Neural cell (in vitro differentiated cells): ENCODE measurements around the gene RAD51B. TPM values are rescaled to one million over a fixed set of nuclear protein-coding genes. Genes with fewer than 3 reads are reported as not detected.

Experiments
- H2AFZ ChIP-seq: fragments of 200-600, 300-800 bp; sonication (generic), shearing (Covaris generic); 2 replicates; pipeline ENCODE4 v1.6.0; 2014; ENCODE audit warnings: low read depth, mild to moderate bottlenecking, antibody characterized with exemption, low read length, moderate library complexity
- H3F3A ChIP-seq: fragments of 200-600 bp; shearing (Covaris generic); 2 replicates; pipeline ENCODE4 v1.6.1; 2016; ENCODE audit warnings: mild to moderate bottlenecking, moderate library complexity, mixed read lengths, antibody characterized with exemption, low read length; ENCODE audit not compliant: insufficient read depth, poor library complexity, severe bottlenecking
- H3K27ac ChIP-seq: fragments of 200-600, 300-800 bp; sonication (generic), shearing (Covaris generic); 2 replicates; pipeline ENCODE4 v1.5.1; 2014; ENCODE audit warnings: mild to moderate bottlenecking, low read length, moderate library complexity
- H3K27me3 ChIP-seq: fragments of 300-800, 200-600 bp; sonication (generic), shearing (Covaris generic); 2 replicates; pipeline ENCODE4 v1.6.0; 2014; ENCODE audit warnings: mild to moderate bottlenecking, low read depth, low read length, moderate library complexity; ENCODE audit not compliant: insufficient read depth
- H3K36me3 ChIP-seq: fragments of 300-800, 200-600 bp; sonication (generic), shearing (Covaris generic); 2 replicates; pipeline ENCODE4 v1.5.1; 2014; ENCODE audit warnings: mild to moderate bottlenecking, antibody characterized with exemption, low read length, moderate library complexity; ENCODE audit not compliant: insufficient read depth
- H3K4me2 ChIP-seq: fragments of 300-800, 200-600 bp; sonication (generic), shearing (Covaris generic); 2 replicates; pipeline ENCODE4 v1.6.0; 2014; ENCODE audit warnings: mild to moderate bottlenecking, low read length
- H3K4me3 ChIP-seq: fragments of 300-800, 200-600 bp; sonication (generic), shearing (Covaris generic); 2 replicates; pipeline ENCODE4 v1.5.1; 2014; ENCODE audit warnings: mild to moderate bottlenecking, low read length, moderate library complexity
- H3K79me2 ChIP-seq: fragments of 200-600 bp; shearing (Covaris generic); replicated peaks from 2 replicates; pipeline ENCODE4 v1.6.0; 2014; ENCODE audit warnings: mild to moderate bottlenecking, low read length, moderate library complexity; ENCODE audit not compliant: insufficient read depth
- H3K9ac ChIP-seq: fragments of 300-800, 200-600 bp; sonication (generic), shearing (Covaris generic); 2 replicates; pipeline ENCODE4 v1.6.1; 2016; ENCODE audit warnings: mild to moderate bottlenecking, low read length, mixed read lengths
- H3K9me2 ChIP-seq: fragments of 200-600 bp; shearing (Covaris generic); 2 replicates; pipeline ENCODE4 v1.6.1; 2016; ENCODE audit warnings: mild to moderate bottlenecking, low read length, mixed read lengths; ENCODE audit not compliant: insufficient read depth
- H3K9me3 ChIP-seq: fragments of 200-600, 300-800 bp; sonication (generic), shearing (Covaris generic); 2 replicates; pipeline ENCODE4 v1.6.1; 2016; ENCODE audit warnings: mild to moderate bottlenecking, mixed run types, low read length, moderate library complexity, mixed read lengths
- H4K20me1 ChIP-seq: fragments of 200-600 bp; shearing (Covaris generic); 2 replicates; pipeline ENCODE4 v1.6.1; 2016; ENCODE audit warnings: mild to moderate bottlenecking, mixed run types; ENCODE audit not compliant: insufficient read depth
- EP300 ChIP-seq: fragments of 450-650 bp; conservative IDR thresholded peaks from 2 replicates; pipeline ENCODE4 v1.6.1; 2014; ENCODE audit warnings: antibody characterized with exemption, mild to moderate bottlenecking, moderate library complexity; ENCODE audit not compliant: poor library complexity, severe bottlenecking
- EZH2 ChIP-seq: fragments of 200-600, 300-800 bp; shearing (Covaris generic), sonication (generic); IDR thresholded peaks from 2 replicates; pipeline ENCODE4 v1.6.1; 2014; ENCODE audit warnings: antibody characterized with exemption, low read length, borderline replicate concordance, mild to moderate bottlenecking; ENCODE audit not compliant: insufficient read depth, poor library complexity, severe bottlenecking
- MXI1 ChIP-seq: fragments of 450-650 bp; conservative IDR thresholded peaks from 2 replicates; pipeline ENCODE4 v1.6.1; 2014; ENCODE audit warnings: antibody characterized with exemption, mild to moderate bottlenecking; ENCODE audit not compliant: poor library complexity, severe bottlenecking
- POLR2AphosphoS5 ChIP-seq: IDR thresholded peaks from 2 replicates; pipeline ENCODE4 v1.6.1; 2012
- RAD21 ChIP-seq: fragments of 450-650 bp; conservative IDR thresholded peaks from 2 replicates; pipeline ENCODE4 v1.6.1; 2014; ENCODE audit warnings: antibody characterized with exemption, mild to moderate bottlenecking, moderate library complexity
- SMC3 ChIP-seq: fragments of 450-650 bp; conservative IDR thresholded peaks from 2 replicates; pipeline ENCODE4 v1.6.1; 2014; ENCODE audit warnings: antibody characterized with exemption, mild to moderate bottlenecking, moderate library complexity; ENCODE audit not compliant: poor library complexity
- TAF1 ChIP-seq: IDR thresholded peaks from 2 replicates; pipeline ENCODE4 v1.6.1; 2012; ENCODE audit warnings: low read depth
- polyA plus RNA-seq: library from polyadenylated mRNA; depleted of rRNA; stranded (reverse); fragments of >200 nt; gene quantifications from 2 replicates; pipeline ENCODE4 v1.2.3, GENCODE V29; 2014
- TF ChIP-seq, protein P1 (sequence below): IDR thresholded peaks from 2 replicates; pipeline ENCODE4 v1.6.1; 2012; ENCODE audit warnings: borderline replicate concordance
- TF ChIP-seq, protein P2 (sequence below): fragments of 450-650 bp; IDR thresholded peaks from 2 replicates; pipeline ENCODE4 v1.5.1; 2014; ENCODE audit warnings: antibody characterized with exemption, mild to moderate bottlenecking, moderate library complexity; ENCODE audit not compliant: poor library complexity, severe bottlenecking

The RAD51B gene
- polyA plus RNA-seq, 1 donor from 2014 or later: 3.1 TPM

DNA sequence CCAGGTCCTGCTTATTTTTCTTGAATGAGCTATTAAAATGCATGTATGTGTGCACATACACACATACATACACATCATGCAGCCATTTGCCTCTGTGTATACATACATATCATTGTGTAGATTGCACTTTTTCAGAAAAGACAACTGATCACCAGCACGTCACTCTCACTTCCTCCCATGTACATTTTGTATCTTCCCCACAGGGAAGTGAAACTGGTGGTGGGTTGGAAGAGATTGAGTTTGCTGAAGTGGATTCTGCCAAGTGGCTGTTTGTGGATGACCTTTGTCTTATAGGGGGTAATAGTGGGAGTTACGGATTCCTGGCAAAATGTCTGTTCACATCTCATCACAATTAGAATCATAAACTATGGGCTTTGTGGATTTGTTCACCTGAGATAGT, 448.6 kb downstream of the RAD51B start:
- Histone ChIP-seq H3K27me3 (no peaks in the 10 kb centered on the region), H4K20me1 (no peaks in the 10 kb centered on the region), H3K4me3 (no peak overlapping the region), H3K79me2 (no peaks in the 10 kb centered on the region), H3K36me3 (no peaks in the 10 kb centered on the region), H2AFZ (no peak overlapping the region), H3K27ac (no peak overlapping the region), H3F3A (no peaks in the 10 kb centered on the region), H3K9ac (no peak overlapping the region), H3K9me3 (no peaks in the 10 kb centered on the region), H3K4me2 (no peak overlapping the region), H3K9me2 (no peaks in the 10 kb centered on the region)
- TF ChIP-seq TAF1 (no peak), EZH2 (no peak), POLR2AphosphoS5 (no peak), EP300 (no peak)
- TF ChIP-seq, protein P1, sequence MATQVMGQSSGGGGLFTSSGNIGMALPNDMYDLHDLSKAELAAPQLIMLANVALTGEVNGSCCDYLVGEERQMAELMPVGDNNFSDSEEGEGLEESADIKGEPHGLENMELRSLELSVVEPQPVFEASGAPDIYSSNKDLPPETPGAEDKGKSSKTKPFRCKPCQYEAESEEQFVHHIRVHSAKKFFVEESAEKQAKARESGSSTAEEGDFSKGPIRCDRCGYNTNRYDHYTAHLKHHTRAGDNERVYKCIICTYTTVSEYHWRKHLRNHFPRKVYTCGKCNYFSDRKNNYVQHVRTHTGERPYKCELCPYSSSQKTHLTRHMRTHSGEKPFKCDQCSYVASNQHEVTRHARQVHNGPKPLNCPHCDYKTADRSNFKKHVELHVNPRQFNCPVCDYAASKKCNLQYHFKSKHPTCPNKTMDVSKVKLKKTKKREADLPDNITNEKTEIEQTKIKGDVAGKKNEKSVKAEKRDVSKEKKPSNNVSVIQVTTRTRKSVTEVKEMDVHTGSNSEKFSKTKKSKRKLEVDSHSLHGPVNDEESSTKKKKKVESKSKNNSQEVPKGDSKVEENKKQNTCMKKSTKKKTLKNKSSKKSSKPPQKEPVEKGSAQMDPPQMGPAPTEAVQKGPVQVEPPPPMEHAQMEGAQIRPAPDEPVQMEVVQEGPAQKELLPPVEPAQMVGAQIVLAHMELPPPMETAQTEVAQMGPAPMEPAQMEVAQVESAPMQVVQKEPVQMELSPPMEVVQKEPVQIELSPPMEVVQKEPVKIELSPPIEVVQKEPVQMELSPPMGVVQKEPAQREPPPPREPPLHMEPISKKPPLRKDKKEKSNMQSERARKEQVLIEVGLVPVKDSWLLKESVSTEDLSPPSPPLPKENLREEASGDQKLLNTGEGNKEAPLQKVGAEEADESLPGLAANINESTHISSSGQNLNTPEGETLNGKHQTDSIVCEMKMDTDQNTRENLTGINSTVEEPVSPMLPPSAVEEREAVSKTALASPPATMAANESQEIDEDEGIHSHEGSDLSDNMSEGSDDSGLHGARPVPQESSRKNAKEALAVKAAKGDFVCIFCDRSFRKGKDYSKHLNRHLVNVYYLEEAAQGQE: no peak

DNA sequence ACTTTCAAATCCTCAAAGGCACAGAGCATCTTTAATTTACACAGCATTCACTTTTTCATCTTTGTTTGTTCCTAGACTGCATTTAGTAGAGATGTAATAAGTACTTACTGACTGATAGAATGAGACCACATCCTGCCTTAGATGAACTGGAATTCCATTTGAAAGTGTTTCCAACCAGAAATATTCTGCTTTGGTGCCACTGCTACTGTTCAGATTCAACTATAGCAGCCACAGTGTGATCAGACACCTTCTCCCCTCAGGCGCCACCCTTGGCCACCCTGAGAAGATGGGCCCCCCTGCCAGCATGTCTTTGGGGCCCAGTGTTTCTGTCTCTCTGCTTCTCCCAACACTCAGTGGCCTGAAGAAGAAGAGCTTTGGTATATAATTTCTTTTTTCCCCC, 449.1 kb downstream of the RAD51B start:
- no peaks in the 10 kb centered on the region for H3K79me2 ChIP-seq
- H3K9me3 ChIP-seq: no peaks in the 10 kb centered on the region
- no peak overlapping the region for H2AFZ ChIP-seq
- H3F3A ChIP-seq: no peaks in the 10 kb centered on the region
- H3K9ac ChIP-seq: no peak overlapping the region
- H3K36me3 ChIP-seq: no peaks in the 10 kb centered on the region
- no peak overlapping the region for H3K4me3 ChIP-seq
- H3K27ac ChIP-seq: no peak overlapping the region
- no peaks in the 10 kb centered on the region for H3K27me3 ChIP-seq
- no peak overlapping the region for H3K4me2 ChIP-seq
- H4K20me1 ChIP-seq: no peaks in the 10 kb centered on the region
- no peaks in the 10 kb centered on the region for H3K9me2 ChIP-seq
- no peak for TF ChIP-seq MXI1
- no peak for TF ChIP-seq SMC3

DNA sequence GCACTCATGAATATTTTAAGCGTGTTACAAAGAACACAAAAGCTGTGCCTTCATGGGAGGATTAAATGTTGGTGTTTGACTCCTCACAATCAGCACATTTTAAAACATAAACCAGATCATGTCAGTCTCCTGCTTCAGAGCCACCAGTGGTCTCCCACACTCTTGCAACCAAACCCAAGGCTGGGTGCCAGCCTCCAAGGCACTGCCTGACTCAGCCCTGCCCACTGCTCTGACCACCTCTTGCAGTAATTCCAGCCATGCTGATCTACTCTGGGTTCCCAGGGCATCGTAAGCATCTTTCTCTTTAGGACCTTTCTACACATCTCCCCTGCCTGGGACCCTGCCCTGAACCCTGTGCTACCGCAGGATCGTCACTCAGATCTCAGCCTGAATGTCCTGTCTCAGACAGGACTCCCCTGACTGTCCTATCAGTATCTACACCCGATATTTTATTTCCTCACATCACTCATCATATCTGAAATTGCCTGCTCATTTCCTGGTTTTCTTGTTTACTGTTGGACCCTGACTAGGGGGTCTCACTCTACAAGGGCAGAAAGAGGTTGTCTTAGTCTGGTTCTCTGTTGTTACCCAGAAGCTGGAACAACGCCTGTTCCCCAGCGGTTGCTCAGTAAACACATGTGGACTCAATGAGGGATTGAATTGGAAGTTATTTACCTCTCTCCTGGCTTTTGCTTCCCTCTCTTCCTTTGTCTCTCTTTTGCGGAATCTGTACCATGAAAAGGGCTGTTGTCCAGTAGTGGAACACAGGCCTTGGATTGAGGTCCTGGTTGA, 449.8 kb downstream of the RAD51B start:
- no peaks in the 10 kb centered on the region for H3K36me3 ChIP-seq
- H3K4me2 ChIP-seq: no peak overlapping the region
- H3K9me2 ChIP-seq: no peaks in the 10 kb centered on the region
- H4K20me1 ChIP-seq: no peaks in the 10 kb centered on the region
- H3K79me2 ChIP-seq: no peaks in the 10 kb centered on the region
- no peak overlapping the region for H3K9ac ChIP-seq
- H3F3A ChIP-seq: no peaks in the 10 kb centered on the region
- no peak overlapping the region for H2AFZ ChIP-seq
- H3K9me3 ChIP-seq: no peaks in the 10 kb centered on the region
- TF ChIP-seq, protein P2, sequence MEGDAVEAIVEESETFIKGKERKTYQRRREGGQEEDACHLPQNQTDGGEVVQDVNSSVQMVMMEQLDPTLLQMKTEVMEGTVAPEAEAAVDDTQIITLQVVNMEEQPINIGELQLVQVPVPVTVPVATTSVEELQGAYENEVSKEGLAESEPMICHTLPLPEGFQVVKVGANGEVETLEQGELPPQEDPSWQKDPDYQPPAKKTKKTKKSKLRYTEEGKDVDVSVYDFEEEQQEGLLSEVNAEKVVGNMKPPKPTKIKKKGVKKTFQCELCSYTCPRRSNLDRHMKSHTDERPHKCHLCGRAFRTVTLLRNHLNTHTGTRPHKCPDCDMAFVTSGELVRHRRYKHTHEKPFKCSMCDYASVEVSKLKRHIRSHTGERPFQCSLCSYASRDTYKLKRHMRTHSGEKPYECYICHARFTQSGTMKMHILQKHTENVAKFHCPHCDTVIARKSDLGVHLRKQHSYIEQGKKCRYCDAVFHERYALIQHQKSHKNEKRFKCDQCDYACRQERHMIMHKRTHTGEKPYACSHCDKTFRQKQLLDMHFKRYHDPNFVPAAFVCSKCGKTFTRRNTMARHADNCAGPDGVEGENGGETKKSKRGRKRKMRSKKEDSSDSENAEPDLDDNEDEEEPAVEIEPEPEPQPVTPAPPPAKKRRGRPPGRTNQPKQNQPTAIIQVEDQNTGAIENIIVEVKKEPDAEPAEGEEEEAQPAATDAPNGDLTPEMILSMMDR: no peak
- TF ChIP-seq, protein P1: no peak
- TF ChIP-seq TAF1 (no peak), POLR2AphosphoS5 (no peak), EP300 (no peak), SMC3 (no peak), EZH2 (no peak), RAD21 (no peak), MXI1 (no peak)
- no peak overlapping the region for H3K4me3 ChIP-seq
- no peaks in the 10 kb centered on the region for H3K27me3 ChIP-seq
- no peak overlapping the region for H3K27ac ChIP-seq
